ENCODE results near the gene KCNK13. TPM values are rescaled to one million over a fixed set of nuclear protein-coding genes. Genes with fewer than 3 reads are reported as not detected.

The KCNK13 gene
- total and polyA plus RNA-seq, 2 of the 13 experiments (the other 11 are each of a cell fraction or from before 2014, with no cell fraction given) = 0.08 to 0.29 TPM

DNA sequence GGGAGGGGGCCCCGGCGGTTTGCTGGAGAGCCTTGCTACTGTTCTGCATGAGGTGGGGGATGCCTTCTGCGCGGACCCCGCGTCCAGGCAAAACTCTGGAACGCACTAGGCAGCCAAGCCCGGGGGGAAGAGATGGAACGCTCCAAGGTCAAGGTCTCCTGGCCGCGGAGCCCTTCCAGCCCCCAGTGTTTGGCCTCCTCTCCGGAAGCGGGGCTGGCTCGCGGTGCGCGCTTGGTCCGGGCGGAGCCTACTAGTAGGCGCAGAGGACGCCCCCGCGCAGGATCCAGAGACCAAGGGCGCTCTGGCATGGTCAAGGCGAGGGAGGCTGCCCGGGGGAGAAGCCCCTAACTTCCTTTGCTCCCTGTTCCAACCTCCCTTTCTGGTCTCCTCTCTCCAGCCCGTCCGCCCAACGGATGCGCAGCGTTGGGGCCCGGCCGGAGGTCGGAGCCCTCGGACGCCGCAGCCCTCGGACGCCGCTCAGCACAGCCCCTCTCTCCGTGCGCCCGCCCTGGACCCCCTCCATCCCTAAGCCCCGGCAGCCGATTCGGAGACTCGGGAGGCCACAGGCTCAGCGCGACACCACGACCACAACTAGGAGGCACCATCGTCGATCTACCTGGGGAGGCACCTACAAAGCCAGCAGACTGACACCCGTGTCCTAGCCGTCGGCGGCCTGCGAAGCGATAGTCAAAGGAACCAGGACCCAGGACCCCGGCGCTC, 669 bp upstream of the KCNK13 start (continued):
- TF ChIP-seq, protein P1, sequence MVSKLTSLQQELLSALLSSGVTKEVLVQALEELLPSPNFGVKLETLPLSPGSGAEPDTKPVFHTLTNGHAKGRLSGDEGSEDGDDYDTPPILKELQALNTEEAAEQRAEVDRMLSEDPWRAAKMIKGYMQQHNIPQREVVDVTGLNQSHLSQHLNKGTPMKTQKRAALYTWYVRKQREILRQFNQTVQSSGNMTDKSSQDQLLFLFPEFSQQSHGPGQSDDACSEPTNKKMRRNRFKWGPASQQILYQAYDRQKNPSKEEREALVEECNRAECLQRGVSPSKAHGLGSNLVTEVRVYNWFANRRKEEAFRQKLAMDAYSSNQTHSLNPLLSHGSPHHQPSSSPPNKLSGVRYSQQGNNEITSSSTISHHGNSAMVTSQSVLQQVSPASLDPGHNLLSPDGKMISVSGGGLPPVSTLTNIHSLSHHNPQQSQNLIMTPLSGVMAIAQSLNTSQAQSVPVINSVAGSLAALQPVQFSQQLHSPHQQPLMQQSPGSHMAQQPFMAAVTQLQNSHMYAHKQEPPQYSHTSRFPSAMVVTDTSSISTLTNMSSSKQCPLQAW (CRISPR knock-in tag; IDR thresholded peaks at IDR 0.05) = no peak
- TF ChIP-seq SIX1 (CRISPR knock-in tag; IDR thresholded peaks at IDR 0.05; ENCODE audit: borderline replicate concordance) (no peak), BORCS8-MEF2B (CRISPR knock-in tag; IDR thresholded peaks at IDR 0.05) (no peak), SP2 (CRISPR knock-in tag; IDR thresholded peaks at IDR 0.05) (no peak), NR2F6 (IDR thresholded peaks at IDR 0.05) (no peak), NR2F6 (CRISPR knock-in tag; IDR thresholded peaks at IDR 0.05) (0 out of 2 replicates have a peak, but pooled peaks have one; percentile 27), EZH2 (conservative IDR thresholded peaks at IDR 0.05; ENCODE audit: low read depth, low read length) (no peak), ONECUT2 (CRISPR knock-in tag; IDR thresholded peaks at IDR 0.05) (no peak), TBX2 (CRISPR knock-in tag; IDR thresholded peaks at IDR 0.05; ENCODE audit: borderline replicate concordance) (no peak), RBAK (CRISPR knock-in tag; IDR thresholded peaks at IDR 0.05) (no peak), FOXA3 (CRISPR knock-in tag; IDR thresholded peaks at IDR 0.05) (no peak), ZFP90 (CRISPR knock-in tag; IDR thresholded peaks at IDR 0.05; ENCODE audit: borderline replicate concordance) (no peak), ZNF10 (CRISPR knock-in tag; IDR thresholded peaks at IDR 0.05; ENCODE audit: borderline replicate concordance, low read depth) (no peak), ZNF558 (CRISPR knock-in tag; IDR thresholded peaks at IDR 0.05; ENCODE audit: borderline replicate concordance) (0 out of 2 replicates have a peak, but pooled peaks have one; percentile 11), ATAD3A (CRISPR knock-in tag; IDR thresholded peaks at IDR 0.05) (no peak), HNRNPUL1 (IDR thresholded peaks at IDR 0.05; ENCODE audit: low read depth, low read length) (no peak), SATB2 (CRISPR knock-in tag; IDR thresholded peaks at IDR 0.05) (no peak), NFE2L1 (CRISPR knock-in tag; IDR thresholded peaks at IDR 0.05; ENCODE audit: borderline replicate concordance) (no peak)
- TF ChIP-seq, protein P2, sequence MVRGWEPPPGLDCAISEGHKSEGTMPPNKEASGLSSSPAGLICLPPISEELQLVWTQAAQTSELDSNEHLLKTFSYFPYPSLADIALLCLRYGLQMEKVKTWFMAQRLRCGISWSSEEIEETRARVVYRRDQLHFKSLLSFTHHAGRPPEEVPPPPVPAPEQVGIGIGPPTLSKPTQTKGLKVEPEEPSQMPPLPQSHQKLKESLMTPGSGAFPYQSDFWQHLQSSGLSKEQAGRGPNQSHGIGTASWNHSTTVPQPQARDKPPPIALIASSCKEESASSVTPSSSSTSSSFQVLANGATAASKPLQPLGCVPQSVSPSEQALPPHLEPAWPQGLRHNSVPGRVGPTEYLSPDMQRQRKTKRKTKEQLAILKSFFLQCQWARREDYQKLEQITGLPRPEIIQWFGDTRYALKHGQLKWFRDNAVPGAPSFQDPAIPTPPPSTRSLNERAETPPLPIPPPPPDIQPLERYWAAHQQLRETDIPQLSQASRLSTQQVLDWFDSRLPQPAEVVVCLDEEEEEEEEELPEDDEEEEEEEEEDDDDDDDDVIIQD (CRISPR knock-in tag; IDR thresholded peaks at IDR 0.05; ENCODE audit: low read depth) = no peak
- TF ChIP-seq, protein P3, sequence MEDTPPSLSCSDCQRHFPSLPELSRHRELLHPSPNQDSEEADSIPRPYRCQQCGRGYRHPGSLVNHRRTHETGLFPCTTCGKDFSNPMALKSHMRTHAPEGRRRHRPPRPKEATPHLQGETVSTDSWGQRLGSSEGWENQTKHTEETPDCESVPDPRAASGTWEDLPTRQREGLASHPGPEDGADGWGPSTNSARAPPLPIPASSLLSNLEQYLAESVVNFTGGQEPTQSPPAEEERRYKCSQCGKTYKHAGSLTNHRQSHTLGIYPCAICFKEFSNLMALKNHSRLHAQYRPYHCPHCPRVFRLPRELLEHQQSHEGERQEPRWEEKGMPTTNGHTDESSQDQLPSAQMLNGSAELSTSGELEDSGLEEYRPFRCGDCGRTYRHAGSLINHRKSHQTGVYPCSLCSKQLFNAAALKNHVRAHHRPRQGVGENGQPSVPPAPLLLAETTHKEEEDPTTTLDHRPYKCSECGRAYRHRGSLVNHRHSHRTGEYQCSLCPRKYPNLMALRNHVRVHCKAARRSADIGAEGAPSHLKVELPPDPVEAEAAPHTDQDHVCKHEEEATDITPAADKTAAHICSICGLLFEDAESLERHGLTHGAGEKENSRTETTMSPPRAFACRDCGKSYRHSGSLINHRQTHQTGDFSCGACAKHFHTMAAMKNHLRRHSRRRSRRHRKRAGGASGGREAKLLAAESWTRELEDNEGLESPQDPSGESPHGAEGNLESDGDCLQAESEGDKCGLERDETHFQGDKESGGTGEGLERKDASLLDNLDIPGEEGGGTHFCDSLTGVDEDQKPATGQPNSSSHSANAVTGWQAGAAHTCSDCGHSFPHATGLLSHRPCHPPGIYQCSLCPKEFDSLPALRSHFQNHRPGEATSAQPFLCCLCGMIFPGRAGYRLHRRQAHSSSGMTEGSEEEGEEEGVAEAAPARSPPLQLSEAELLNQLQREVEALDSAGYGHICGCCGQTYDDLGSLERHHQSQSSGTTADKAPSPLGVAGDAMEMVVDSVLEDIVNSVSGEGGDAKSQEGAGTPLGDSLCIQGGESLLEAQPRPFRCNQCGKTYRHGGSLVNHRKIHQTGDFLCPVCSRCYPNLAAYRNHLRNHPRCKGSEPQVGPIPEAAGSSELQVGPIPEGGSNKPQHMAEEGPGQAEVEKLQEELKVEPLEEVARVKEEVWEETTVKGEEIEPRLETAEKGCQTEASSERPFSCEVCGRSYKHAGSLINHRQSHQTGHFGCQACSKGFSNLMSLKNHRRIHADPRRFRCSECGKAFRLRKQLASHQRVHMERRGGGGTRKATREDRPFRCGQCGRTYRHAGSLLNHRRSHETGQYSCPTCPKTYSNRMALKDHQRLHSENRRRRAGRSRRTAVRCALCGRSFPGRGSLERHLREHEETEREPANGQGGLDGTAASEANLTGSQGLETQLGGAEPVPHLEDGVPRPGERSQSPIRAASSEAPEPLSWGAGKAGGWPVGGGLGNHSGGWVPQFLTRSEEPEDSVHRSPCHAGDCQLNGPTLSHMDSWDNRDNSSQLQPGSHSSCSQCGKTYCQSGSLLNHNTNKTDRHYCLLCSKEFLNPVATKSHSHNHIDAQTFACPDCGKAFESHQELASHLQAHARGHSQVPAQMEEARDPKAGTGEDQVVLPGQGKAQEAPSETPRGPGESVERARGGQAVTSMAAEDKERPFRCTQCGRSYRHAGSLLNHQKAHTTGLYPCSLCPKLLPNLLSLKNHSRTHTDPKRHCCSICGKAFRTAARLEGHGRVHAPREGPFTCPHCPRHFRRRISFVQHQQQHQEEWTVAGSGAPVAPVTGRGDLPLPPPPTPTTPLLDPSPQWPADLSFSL (CRISPR knock-in tag; IDR thresholded peaks at IDR 0.05) = no peak
- TF ChIP-seq, protein P4, sequence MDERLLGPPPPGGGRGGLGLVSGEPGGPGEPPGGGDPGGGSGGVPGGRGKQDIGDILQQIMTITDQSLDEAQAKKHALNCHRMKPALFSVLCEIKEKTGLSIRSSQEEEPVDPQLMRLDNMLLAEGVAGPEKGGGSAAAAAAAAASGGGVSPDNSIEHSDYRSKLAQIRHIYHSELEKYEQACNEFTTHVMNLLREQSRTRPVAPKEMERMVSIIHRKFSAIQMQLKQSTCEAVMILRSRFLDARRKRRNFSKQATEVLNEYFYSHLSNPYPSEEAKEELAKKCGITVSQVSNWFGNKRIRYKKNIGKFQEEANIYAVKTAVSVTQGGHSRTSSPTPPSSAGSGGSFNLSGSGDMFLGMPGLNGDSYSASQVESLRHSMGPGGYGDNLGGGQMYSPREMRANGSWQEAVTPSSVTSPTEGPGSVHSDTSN (CRISPR knock-in tag; IDR thresholded peaks at IDR 0.05) = no peak

Measured in HepG2 (cell line).